Stimulated activated CD4-positive, alpha-beta T cell treated with anti-CD3 and anti-CD28 coated beads, Interleukin-12 subunit alpha, Interleukin-12 subunit beta, amount 100 ng/mL, for 24 hours (primary cell): ENCODE measurements around the gene CRX.
"Not testable (repeated sequence)": the region's sequence is repeated elsewhere in the genome, so short reads cannot be mapped to it uniquely, and the experiment has no call there.

Experiments
- DNase-seq, 2 experiments: peaks; one replicate each; pipeline ENCODE4 v3.0.0-alpha.2; 2020; ENCODE audit warnings: low read depth in 2 of 2

The CRX gene

GRCh38 chr19:47803671-47804070, 18.1 kb upstream of the CRX start:
- not testable (repeated sequence) for DNase-seq

GRCh38 chr19:47804451-47804850, 17.3 kb upstream of the CRX start, which contains the start of gene TPRX1:
TPRX1 (minus strand) TSS chr19:47804551; CDS start chr19:47804539, 12 bp downstream.
- DNase-seq = not testable (repeated sequence)

- DNase-seq = no peak
Measured at GRCh38 chr19:47805313-47805712, 16.4 kb upstream of the CRX start.

- no peak for DNase-seq
Measured at GRCh38 chr19:47806435-47806834, 15.3 kb upstream of the CRX start.

- DNase-seq = peak; percentile 54 to 80
Measured at GRCh38 chr19:47813304-47813994, 8.3 kb upstream of the CRX start.

- DNase-seq = no peak
Measured at GRCh38 chr19:47813995-47814328, 7.8 kb upstream of the CRX start.

- not testable (repeated sequence) for DNase-seq
Measured at GRCh38 chr19:47816270-47816669, 5.5 kb upstream of the CRX start.

GRCh38 chr19:47818221-47818620, 3.5 kb upstream of the CRX start:
- DNase-seq = not testable (repeated sequence)

- DNase-seq = no peak
Measured at GRCh38 chr19:47819858-47820257, 1.9 kb upstream of the CRX start.

- no peak for DNase-seq
Measured at GRCh38 chr19:47820410-47820809, 1.3 kb upstream of the CRX start.

- DNase-seq = no peak
Measured at GRCh38 chr19:47824396-47824795, 2.7 kb downstream of the CRX start.

- no peak for DNase-seq
Measured at GRCh38 chr19:47826800-47827199, 5.1 kb downstream of the CRX start.

GRCh38 chr19:47832723-47833122, 11.0 kb downstream of the CRX start:
- no peak for DNase-seq

- DNase-seq = no peak
Measured at GRCh38 chr19:47836038-47836437, 14.3 kb downstream of the CRX start.

- DNase-seq = no peak
Measured at GRCh38 chr19:47839411-47839810, 17.7 kb downstream of the CRX start.

GRCh38 chr19:47839913-47840312, 18.2 kb downstream of the CRX start:
- DNase-seq = no peak

GRCh38 chr19:47842941-47843340, 21.2 kb downstream of the CRX start:
- DNase-seq = no peak

GRCh38 chr19:47848425-47848822, 26.7 kb downstream of the CRX start:
- DNase-seq = no peak

- DNase-seq = peak in 1 of 2 experiments; percentile 43
Measured at GRCh38 chr19:47848823-47849473, 27.2 kb downstream of the CRX start.

- no peak for DNase-seq
Measured at GRCh38 chr19:47853003-47853402, 31.3 kb downstream of the CRX start.

GRCh38 chr19:47854459-47854858, 32.7 kb downstream of the CRX start:
- no peak for DNase-seq

GRCh38 chr19:47858231-47858630, 36.5 kb downstream of the CRX start:
- not testable (repeated sequence) for DNase-seq

GRCh38 chr19:47858646-47859285, 37.0 kb downstream of the CRX start, which contains the start of gene TPRX2:
TPRX2 (plus strand) TSS chr19:47859235; CDS start chr19:47859247, 12 bp downstream.
- DNase-seq = not testable (repeated sequence)
